H1 (cell line): Measurements from ENCODE around the gene PJA1. TPM values are rescaled to one million over a fixed set of nuclear protein-coding genes. Genes with fewer than 3 reads are reported as not detected.
A peak's percentile ranks its signal among the peaks of the same experiment; 100 is the strongest.

Source experiments
- CTCF ChIA-PET: fragments of 300-600 bp; sonication (Branson Sonifier 250); formaldehyde crosslinking; loops from one replicate; lab custom pipeline; 2021; ENCODE audit not compliant: partially characterized antibody; lab: Charles Lee
- POLR2A ChIA-PET: fragments of 300-600 bp; sonication (Branson Sonifier 250); formaldehyde crosslinking; loops from one replicate; lab custom pipeline; 2021; ENCODE audit warnings: inconsistent platforms; ENCODE audit not compliant: partially characterized antibody; lab: Charles Lee
- DNase-seq, 2 experiments: peaks; one replicate each; pipeline versions ENCODE4 v3.0.0 to v3.0.0-alpha.2; 2010 to 2022; ENCODE audit warnings: low spot score in 2 of 2, low read depth in 1 of 2, mixed read lengths in 1 of 2
- FAIRE-seq: peaks from 2 replicates; lab custom pipeline; 2011; peaks lifted over from hg19 to GRCh38; lab: Jason Lieb, UNC
- H2AFZ ChIP-seq: 2 replicates; pipeline ENCODE4 v1.8.1; 2012; ENCODE audit warnings: low read length, inconsistent platforms
- H2AK5ac ChIP-seq: 2 replicates; pipeline ENCODE4 v1.6.1; 2013; ENCODE audit warnings: low read depth, low read length
- H2BK120ac ChIP-seq: replicated peaks from 2 replicates; pipeline ENCODE3; 2013; ENCODE audit warnings: low read depth, low read length, inconsistent platforms
- H2BK12ac ChIP-seq: 2 replicates; pipeline ENCODE4 v1.6.1; 2013; ENCODE audit warnings: low read depth, low read length
- H2BK15ac ChIP-seq: 2 replicates; pipeline ENCODE4 v1.6.1; 2013; ENCODE audit warnings: low read length
- H2BK20ac ChIP-seq: 2 replicates; pipeline ENCODE4 v1.6.1; 2013; ENCODE audit warnings: low read length
- H2BK5ac ChIP-seq: 2 replicates; pipeline ENCODE4 v1.6.1; 2013; ENCODE audit warnings: low read depth, low read length
- H3K14ac ChIP-seq: 2 replicates; pipeline ENCODE4 v1.6.1; 2013; ENCODE audit warnings: inconsistent platforms; ENCODE audit not compliant: insufficient read length
- H3K18ac ChIP-seq: 2 replicates; pipeline ENCODE4 v1.6.1; 2013; ENCODE audit warnings: low read length; ENCODE audit errors: extremely low read depth
- H3K23ac ChIP-seq: 2 replicates; pipeline ENCODE4 v1.6.1; 2013; ENCODE audit warnings: inconsistent platforms; ENCODE audit not compliant: insufficient read length
- H3K23me2 ChIP-seq: 2 replicates; pipeline ENCODE4 v1.6.1; 2013; ENCODE audit warnings: low read depth, low read length
- H3K27ac ChIP-seq: 2 replicates; pipeline ENCODE4 v1.6.1; 2011; ENCODE audit warnings: low read depth, low read length, inconsistent platforms
- H3K27me3 ChIP-seq, 4 experiments: replicated peaks in 1 of 4; 1 replicate in 1 of 4; 2 replicates in 3 of 4; pipeline versions ENCODE4 v1.6.1 to v1.8.1; 2011 to 2013; ENCODE audit warnings: low read length in 3 of 4, mild to moderate bottlenecking in 3 of 4, inconsistent platforms in 2 of 4, mixed read lengths in 2 of 4, moderate library complexity in 1 of 4; ENCODE audit not compliant: control insufficient read depth in 3 of 4, insufficient read depth in 3 of 4; ENCODE audit errors: extremely low read depth in 1 of 4
- H3K36me3 ChIP-seq, 4 experiments: 2 replicates each; pipeline versions ENCODE4 v1.6.1 to v1.8.1; 2011 to 2013; ENCODE audit warnings: mild to moderate bottlenecking in 4 of 4, low read length in 3 of 4, moderate library complexity in 2 of 4, control low read depth in 1 of 4, inconsistent platforms in 1 of 4; ENCODE audit not compliant: insufficient read depth in 4 of 4, control insufficient read depth in 2 of 4
- H3K4ac ChIP-seq: replicated peaks from 2 replicates; pipeline ENCODE3; 2013; ENCODE audit warnings: low read length, low read depth, mixed read lengths, inconsistent platforms; ENCODE audit not compliant: insufficient read length
- H3K4me1 ChIP-seq, 4 experiments: replicated peaks in 1 of 4; 1 replicate in 1 of 4; 2 replicates in 3 of 4; pipeline versions ENCODE4 v1.6.1 to v1.8.1; 2011 to 2013; ENCODE audit warnings: low read length in 3 of 4, inconsistent platforms in 2 of 4, mixed read lengths in 1 of 4; ENCODE audit not compliant: insufficient read depth in 4 of 4, control insufficient read depth in 3 of 4
- H3K4me2 ChIP-seq, 2 experiments: 2 replicates each; pipeline versions ENCODE4 v1.6.1 to v1.8.1; 2011 to 2013; ENCODE audit warnings: low read depth in 2 of 2, low read length in 2 of 2, control low read depth in 1 of 2, inconsistent platforms in 1 of 2, mild to moderate bottlenecking in 1 of 2; ENCODE audit not compliant: insufficient read depth in 1 of 2
- H3K4me3 ChIP-seq, 4 experiments: fragments of 200-600, 300-600 bp in 1 of 4; sonication (generic), shearing (Covaris generic), sonication (Bioruptor Twin) in 1 of 4; 2 replicates each; pipeline versions ENCODE4 v1.5.1 to v1.8.1; 2011 to 2016; ENCODE audit warnings: low read length in 4 of 4, low read depth in 3 of 4, control low read depth in 2 of 4, inconsistent platforms in 2 of 4, mild to moderate bottlenecking in 2 of 4, mixed read lengths in 1 of 4, moderate library complexity in 1 of 4; ENCODE audit not compliant: insufficient read depth in 2 of 4; ENCODE audit errors: extremely low read depth in 1 of 4
- H3K56ac ChIP-seq: replicated peaks from 2 replicates; pipeline ENCODE3; 2013; ENCODE audit warnings: low read depth, mild to moderate bottlenecking, mixed read lengths, low read length, inconsistent platforms; ENCODE audit not compliant: insufficient read length
- H3K79me1 ChIP-seq: 2 replicates; pipeline ENCODE4 v1.6.1; 2013; ENCODE audit warnings: low read depth, low read length, control low read depth
- H3K79me2 ChIP-seq, 2 experiments: 2 replicates each; pipeline versions ENCODE4 v1.6.1 to v1.8.1; 2012 to 2013; ENCODE audit warnings: low read length in 2 of 2, mild to moderate bottlenecking in 2 of 2, inconsistent platforms in 1 of 2; ENCODE audit not compliant: insufficient read depth in 2 of 2, control insufficient read depth in 1 of 2
- H3K9ac ChIP-seq, 4 experiments: replicated peaks in 1 of 4; 1 replicate in 1 of 4; 2 replicates in 3 of 4; pipeline versions ENCODE4 v1.6.1 to v1.8.1; 2011 to 2013; ENCODE audit warnings: low read depth in 3 of 4, low read length in 3 of 4, control low read depth in 2 of 4, mild to moderate bottlenecking in 2 of 4, moderate library complexity in 2 of 4, inconsistent platforms in 1 of 4; ENCODE audit errors: extremely low read depth in 1 of 4
- H3K9me3 ChIP-seq, 2 experiments: 2 replicates each; pipeline versions ENCODE4 v1.6.1 to v1.8.1; 2012 to 2013; ENCODE audit warnings: mild to moderate bottlenecking in 2 of 2, moderate library complexity in 2 of 2, control low read depth in 1 of 2, inconsistent platforms in 1 of 2, low read depth in 1 of 2, low read length in 1 of 2, mixed read lengths in 1 of 2; ENCODE audit not compliant: insufficient read depth in 2 of 2
- H4K20me1 ChIP-seq, 2 experiments: replicated peaks in 1 of 2; 2 replicates each; pipeline versions ENCODE3 to v1.8.1; 2011 to 2013; ENCODE audit warnings: inconsistent platforms in 2 of 2, low read length in 2 of 2, mild to moderate bottlenecking in 1 of 2; ENCODE audit not compliant: insufficient read depth in 2 of 2, control insufficient read depth in 1 of 2
- H4K5ac ChIP-seq: 2 replicates; pipeline ENCODE4 v1.6.1; 2013; ENCODE audit warnings: low read length, low read depth, mixed read lengths, inconsistent platforms; ENCODE audit not compliant: insufficient read length
- H4K8ac ChIP-seq: 2 replicates; pipeline ENCODE4 v1.8.0; 2013; ENCODE audit warnings: mild to moderate bottlenecking, moderate library complexity, low read length, inconsistent platforms; ENCODE audit not compliant: insufficient read depth; ENCODE audit errors: extremely low read depth
- H4K91ac ChIP-seq: replicated peaks from 2 replicates; pipeline ENCODE3; 2013; ENCODE audit warnings: low read length, mixed read lengths, inconsistent platforms; ENCODE audit not compliant: insufficient read length
- NRF1 ChIP-seq: IDR thresholded peaks from 2 replicates; pipeline ENCODE4 v1.6.1; 2011; ENCODE audit warnings: mild to moderate bottlenecking, low read depth, low read length, improper control_type of control experiment
- ZNF274 ChIP-seq: IDR thresholded peaks from 2 replicates; pipeline ENCODE4 v1.7.0; 2012; ENCODE audit warnings: low read length, borderline replicate concordance; ENCODE audit errors: extremely low read depth
- WGBS, 2 experiments: shearing (Covaris generic) in 1 of 2; methylation state at CpG; one replicate each; pipeline versions ENCODE4 v1.1.6 to v1.1.7; 2013 to 2015; ENCODE audit warnings: low lambda C conversion rate in 2 of 2, mixed read lengths in 2 of 2, inconsistent platforms in 1 of 2, low coverage in 1 of 2, missing lambda C conversion rate in 1 of 2; ENCODE audit not compliant: insufficient replicate concordance in 2 of 2, insufficient coverage in 1 of 2, insufficient read length in 1 of 2; ENCODE audit errors: extremely low coverage in 1 of 2, missing lambda C conversion rate in 1 of 2; 5-methylcytosine and 5-hydroxymethylcytosine counted together
- polyA plus RNA-seq, 7 experiments: library from polyadenylated mRNA; depleted of rRNA in 3 of 7; stranded (reverse) in 5 of 7; unstranded in 2 of 7; fragments of >200 nt in 5 of 7; fragments of 200-250 nt in 2 of 7; gene quantifications; 1 replicate in 5 of 7; 2 replicates in 1 of 7; 4 replicates in 1 of 7; pipeline versions ENCODE4 v1.2.1 to v1.2.3, GENCODE V29; 2011 to 2013; ENCODE audit warnings: missing spikeins in 2 of 7, mixed read lengths in 2 of 7
- total RNA-seq: library from RNA; stranded (reverse); fragmentation: NEBNext Ultra II Directional; extraction: Animal tissue kit (Norgen Biotek cat#: 25700); gene quantifications from 2 replicates; pipeline ENCODE4 v1.2.1, GENCODE V29; 2021
- TF ChIP-seq, protein P1 (sequence below): IDR thresholded peaks from 2 replicates; pipeline ENCODE4 v1.6.1; 2012; ENCODE audit warnings: inconsistent platforms

PJA1 gene
- total and polyA plus RNA-seq, 2 of the 8 experiments (the other 6 are each of a cell fraction or from before 2014, with no cell fraction given): 25.7 to 37.0 TPM

GRCh38 chrX:69163936-69164741 lies 1.1 kb downstream of the PJA1 start:
- H2AFZ ChIP-seq: no peak overlapping the region
- H3K9me3 ChIP-seq: no peaks in the 10 kb centered on the region
- peak overlapping the region; percentile 68 to 75 for H3K4me2 ChIP-seq
- no peaks in the 10 kb centered on the region for H3K27me3 ChIP-seq
- H2BK20ac ChIP-seq: no peak overlapping the region
- WGBS, 2 experiments: 44% methylated on average over 18 of the region's 23 CpGs; no CpG with 5 or more reads in 1 of the 2 experiments
- no peak overlapping the region for H2BK5ac ChIP-seq
- H3K18ac ChIP-seq: no peak overlapping the region; the same call in 1 of the 2 replicates
- peaks cover 0 to 12% of the 10 kb centered on the region in 2 experiments; a peak in 2 of 4 replicates for H3K79me2 ChIP-seq
- no peaks in the 10 kb centered on the region for H3K79me1 ChIP-seq
- 0 out of 2 replicates have a peak overlapping the region, but pooled peaks have one; percentile 39 for H2AK5ac ChIP-seq
- H3K23ac ChIP-seq: no peak overlapping the region
- H3K4me1 ChIP-seq: 0 out of 7 replicates have a peak, but pooled peaks cover 0 to 3% (median 2%) of the 10 kb centered on the region in 4 experiments
- H2BK120ac ChIP-seq: no peak overlapping the region
- FAIRE-seq (no peak), DNase-seq (no peak)
- no peak overlapping the region for H3K27ac ChIP-seq
- H3K23me2 ChIP-seq: no peaks in the 10 kb centered on the region
- peaks cover 0 to 22% (median 8%) of the 10 kb centered on the region in 4 experiments; a peak in 7 of 8 replicates for H3K36me3 ChIP-seq
- ChIA-PET POLR2A (no interaction called here), CTCF (interaction anchor here (1.2 kb wide), 1 partner anchor 33 kb away, joined by 3 read pairs; no protein-coding TSS in a partner anchor)
- H4K20me1 ChIP-seq: peaks cover 2 to 10% of the 10 kb centered on the region in 2 experiments
- H4K5ac ChIP-seq: no peak overlapping the region
- H4K8ac ChIP-seq: no peak overlapping the region; the same call in 1 of the 2 replicates
- H3K9ac ChIP-seq: no peak overlapping the region
- TF ChIP-seq, protein P1, sequence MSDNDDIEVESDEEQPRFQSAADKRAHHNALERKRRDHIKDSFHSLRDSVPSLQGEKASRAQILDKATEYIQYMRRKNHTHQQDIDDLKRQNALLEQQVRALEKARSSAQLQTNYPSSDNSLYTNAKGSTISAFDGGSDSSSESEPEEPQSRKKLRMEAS: peak; percentile 24; the same call in 1 of the 2 replicates
- TF ChIP-seq NRF1 (peak; percentile 57), ZNF274 (no peak)
- no peak overlapping the region for H4K91ac ChIP-seq
- H2BK15ac ChIP-seq: no peak overlapping the region
- no peak overlapping the region for H3K4ac ChIP-seq
- no peak overlapping the region for H3K56ac ChIP-seq
- no peak overlapping the region for H2BK12ac ChIP-seq
- H3K4me3 ChIP-seq: peak overlapping the region; percentile 66 to 87 (median 78); a peak in 6 of 8 replicates
- no peak overlapping the region for H3K14ac ChIP-seq
